Stimulated activated CD8-positive, alpha-beta memory T cell treated with anti-CD3 and anti-CD28 coated beads, Interleukin-2, amount 100 ng/mL, for 1 hour (primary cell): ENCODE results near the gene KCNQ2.

Experiments
- DNase-seq, 2 donors: peaks; one replicate each; pipeline ENCODE4 v3.0.0-alpha.2; 2020; ENCODE audit warnings: low read depth in 2 of 2

Gene KCNQ2

GRCh38 chr20:63501818-63502670 is 29.6 kb upstream of the KCNQ2 start:
- DNase-seq: no peak

GRCh38 chr20:63500902-63501817 is 28.7 kb upstream of the KCNQ2 start:
- DNase-seq: no peak

GRCh38 chr20:63500151-63500901 is 27.9 kb upstream of the KCNQ2 start:
- no peak for DNase-seq

- DNase-seq: no peak
Observed at GRCh38 chr20:63499338-63499969, 27.0 kb upstream of the KCNQ2 start.

GRCh38 chr20:63498960-63499337 is 26.5 kb upstream of the KCNQ2 start, which contains the start of gene EEF1A2:
Gene EEF1A2 (minus strand): TSS chr20:63499083. CDS start chr20:63497763, 1,320 bp downstream.
- peak in 1 of 2 donors; percentile 12 for DNase-seq

GRCh38 chr20:63497946-63498935 is 25.8 kb upstream of the KCNQ2 start:
- no peak for DNase-seq

- no peak for DNase-seq
Observed at GRCh38 chr20:63497138-63497945, 24.9 kb upstream of the KCNQ2 start.

- DNase-seq: no peak
Observed at GRCh38 chr20:63496596-63497120, 24.2 kb upstream of the KCNQ2 start.

- peak; percentile 63 for DNase-seq
Observed at GRCh38 chr20:63495741-63496595, 23.5 kb upstream of the KCNQ2 start.

- no peak for DNase-seq
Observed at GRCh38 chr20:63495167-63495720, 22.8 kb upstream of the KCNQ2 start.

GRCh38 chr20:63494420-63495166 is 22.1 kb upstream of the KCNQ2 start:
- no peak for DNase-seq

GRCh38 chr20:63494084-63494419 is 21.6 kb upstream of the KCNQ2 start:
- DNase-seq: no peak

GRCh38 chr20:63493563-63494020 is 21.1 kb upstream of the KCNQ2 start:
- DNase-seq: no peak

- no peak for DNase-seq
Observed at GRCh38 chr20:63492982-63493381, 20.5 kb upstream of the KCNQ2 start.

GRCh38 chr20:63492518-63492917 is 20.1 kb upstream of the KCNQ2 start:
- no peak for DNase-seq

- DNase-seq: no peak
Observed at GRCh38 chr20:63491635-63492230, 19.3 kb upstream of the KCNQ2 start.

- no peak for DNase-seq
Observed at GRCh38 chr20:63491078-63491477, 18.6 kb upstream of the KCNQ2 start.
